Activated CD4-positive, alpha-beta T cell treated with anti-CD3 and anti-CD28 coated beads, Interleukin-2, amount 10 ng/mL, durations not matched to agents 24 days and 14 days (primary cell): ENCODE data around the gene FARP1. TPM values are rescaled to one million over a fixed set of nuclear protein-coding genes. Genes with fewer than 3 reads are reported as not detected.
"Not testable (repeated sequence)": the region's sequence is repeated elsewhere in the genome, so short reads cannot be mapped to it uniquely, and the experiment has no call there.

ENCODE experiments used
- DNase-seq: peaks from one replicate; pipeline ENCODE4 v3.0.0; 2022
- H3K27ac Mint-ChIP-seq: one replicate; pipeline ENCODE4 v1.8.0; 2022; ENCODE audit warnings: mild to moderate bottlenecking, mixed read lengths
- H3K27me3 Mint-ChIP-seq: one replicate; pipeline ENCODE4 v1.8.0; 2022; ENCODE audit warnings: mixed read lengths
- H3K36me3 Mint-ChIP-seq: one replicate; pipeline ENCODE4 v1.8.0; 2022; ENCODE audit warnings: low read depth, mild to moderate bottlenecking, mixed read lengths
- H3K4me1 Mint-ChIP-seq: one replicate; pipeline ENCODE4 v1.8.0; 2021; ENCODE audit warnings: mixed read lengths
- H3K4me3 Mint-ChIP-seq: one replicate; pipeline ENCODE4 v1.8.0; 2022; ENCODE audit warnings: mild to moderate bottlenecking, moderate library complexity, mixed read lengths
- H3K9me3 Mint-ChIP-seq: one replicate; pipeline ENCODE4 v1.8.0; 2021; ENCODE audit warnings: mixed read lengths
- intact Hi-C: fragments of 100-400 bp; cut with micrococcal nuclease; formaldehyde crosslinking; loops from one replicate; pipeline ENCODE4 v1.15.1; 2023
- total RNA-seq: library from RNA; stranded (reverse); gene quantifications from 2 replicates; pipeline ENCODE4 v1.2.3, GENCODE V29; 2022

The FARP1 gene
- total RNA-seq, 1 donor from 2014 or later, result 0.37 TPM

DNA sequence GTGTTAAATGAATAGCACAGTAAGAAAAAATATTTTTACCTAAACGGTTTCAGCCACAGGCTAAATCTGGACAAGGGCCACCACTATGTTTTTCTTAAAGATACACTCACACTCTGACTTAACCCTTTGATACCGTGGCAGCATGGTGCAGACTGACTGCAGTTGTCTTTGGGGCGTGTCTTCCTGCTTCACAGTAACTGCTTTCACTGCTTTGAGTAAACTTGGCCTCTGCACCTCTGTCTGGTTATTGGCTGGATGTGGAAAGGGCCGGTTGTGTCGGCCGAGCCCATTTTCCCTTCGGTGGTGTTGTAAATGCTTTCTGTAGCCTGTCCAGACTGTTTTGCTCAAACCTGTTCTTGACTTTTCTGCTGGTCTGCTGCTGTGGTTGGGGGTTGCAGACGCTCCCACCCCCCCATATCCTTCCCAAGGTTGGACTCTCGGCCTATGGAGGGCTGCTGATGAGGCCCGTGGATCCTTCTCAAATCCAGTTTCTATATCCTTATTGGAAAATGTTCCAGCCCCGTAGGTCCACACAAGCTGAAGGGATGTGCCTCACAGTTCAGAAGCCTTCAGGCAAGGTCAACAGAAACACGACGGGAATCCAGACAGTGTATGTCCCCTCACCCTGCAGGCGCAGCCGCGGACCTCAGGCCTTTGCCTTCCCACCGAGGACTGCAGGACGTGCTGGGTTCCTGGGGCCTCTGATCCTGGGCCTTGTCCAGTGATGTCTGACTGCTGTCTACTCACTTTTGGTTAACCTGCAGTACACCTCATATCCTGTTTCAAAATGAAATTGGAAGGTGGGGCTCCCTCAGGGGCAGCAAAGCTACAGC is 124.4 kb downstream of the FARP1 start:
- Mint-ChIP-seq H3K27ac (no peak overlapping the region), H3K27me3 (no peaks in the 10 kb centered on the region), H3K9me3 (no peaks in the 10 kb centered on the region), H3K36me3 (no peaks in the 10 kb centered on the region), H3K4me1 (no peaks in the 10 kb centered on the region), H3K4me3 (no peak overlapping the region)
- no peak for DNase-seq
- intact Hi-C loops, result no loop called here

DNA sequence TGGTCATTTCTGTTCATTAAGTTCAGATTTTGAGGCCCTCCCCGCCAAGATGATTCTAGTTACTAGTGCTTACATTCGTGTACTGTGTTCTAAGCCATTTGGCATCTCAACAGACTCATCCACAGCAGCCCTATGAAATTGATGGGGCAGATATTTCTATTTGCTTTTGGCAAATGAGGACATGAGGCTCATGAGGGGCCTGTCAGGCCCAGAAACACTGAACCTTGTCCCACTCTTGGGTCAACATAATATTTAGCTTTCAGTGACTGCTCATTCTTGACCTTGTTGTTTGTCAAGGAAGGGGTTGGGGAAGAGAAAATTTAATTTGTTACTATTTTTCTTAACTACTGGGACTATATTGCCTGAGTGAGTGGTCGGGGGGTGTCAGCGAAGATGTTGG is 126.5 kb downstream of the FARP1 start:
- no peak overlapping the region for H3K27ac Mint-ChIP-seq
- DNase-seq, result no peak
- no peaks in the 10 kb centered on the region for H3K9me3 Mint-ChIP-seq
- no peaks in the 10 kb centered on the region for H3K4me1 Mint-ChIP-seq
- no peak overlapping the region for H3K4me3 Mint-ChIP-seq
- H3K27me3 Mint-ChIP-seq, result no peaks in the 10 kb centered on the region
- intact Hi-C loops, result no loop called here
- no peaks in the 10 kb centered on the region for H3K36me3 Mint-ChIP-seq

DNA sequence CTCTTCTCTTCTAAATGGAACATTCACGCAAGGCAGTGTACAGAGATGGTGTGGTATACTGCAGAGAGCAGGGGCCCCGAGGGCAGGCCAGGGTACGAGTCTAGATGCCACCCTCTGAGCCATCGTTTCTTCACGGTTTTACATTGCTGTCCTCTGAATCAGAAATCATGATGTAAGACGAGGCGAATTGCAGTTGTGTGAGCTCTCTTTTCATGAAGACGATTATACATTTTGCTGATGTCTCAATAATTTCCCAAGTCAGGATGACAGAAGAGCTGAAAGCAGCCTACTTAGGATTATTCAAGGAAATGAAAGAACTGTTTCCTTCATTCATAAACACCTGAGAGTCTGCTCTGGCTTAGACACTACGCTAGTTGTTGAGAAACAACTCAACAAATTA is 127.9 kb downstream of the FARP1 start:
- peaks cover 2% of the 10 kb centered on the region for H3K27me3 Mint-ChIP-seq
- no peaks in the 10 kb centered on the region for H3K9me3 Mint-ChIP-seq
- no peaks in the 10 kb centered on the region for H3K36me3 Mint-ChIP-seq

DNA sequence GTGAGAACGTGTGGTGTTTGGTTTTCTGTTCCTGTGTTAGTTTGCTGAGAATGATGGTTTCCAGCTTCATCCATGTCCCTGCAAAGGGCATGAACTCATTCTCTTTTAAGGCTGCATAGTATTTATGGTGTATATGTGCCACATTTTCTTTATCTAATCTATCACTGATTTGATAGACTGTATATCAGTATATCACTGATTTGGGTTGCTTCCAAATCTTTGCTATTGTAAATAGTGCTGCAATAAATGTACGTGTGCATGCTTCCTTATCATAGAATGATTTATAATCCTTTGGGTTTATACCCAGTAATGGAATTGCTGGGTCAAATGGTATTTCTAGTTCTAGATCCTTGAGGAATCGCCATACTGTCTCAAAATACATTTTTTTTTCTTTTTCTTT is 128.8 kb downstream of the FARP1 start:
- H3K27ac Mint-ChIP-seq, H3K36me3 Mint-ChIP-seq, intact Hi-C loops, H3K4me1 Mint-ChIP-seq, DNase-seq, H3K9me3 Mint-ChIP-seq, H3K4me3 Mint-ChIP-seq, H3K27me3 Mint-ChIP-seq: not testable (repeated sequence)

More for the DNA sequence above, 127.9 kb downstream of the FARP1 start:
- Mint-ChIP-seq H3K27ac (no peak overlapping the region), H3K4me3 (no peak overlapping the region), H3K4me1 (no peaks in the 10 kb centered on the region)
- intact Hi-C loops, result no loop called here
- no peak for DNase-seq

DNA sequence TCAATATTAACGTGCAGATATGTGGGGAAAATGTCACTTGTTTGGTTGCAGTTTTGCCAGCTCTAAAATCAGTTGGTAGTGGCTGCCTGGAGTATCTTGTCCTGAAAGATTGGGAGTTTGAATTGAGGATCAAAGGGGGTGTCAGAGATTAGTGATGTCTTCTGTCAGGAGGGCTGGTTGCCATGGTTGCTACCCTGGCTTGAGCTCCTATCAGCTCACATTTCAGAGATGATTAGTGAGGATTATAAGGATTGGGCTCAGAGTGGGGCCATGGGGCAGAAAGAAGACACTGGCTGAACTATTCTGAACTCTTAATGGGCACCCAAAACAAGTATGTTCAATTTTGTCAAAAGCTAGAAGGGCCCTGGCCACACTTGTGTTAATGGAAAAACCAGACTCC is 129.7 kb downstream of the FARP1 start:
- no peaks in the 10 kb centered on the region for H3K9me3 Mint-ChIP-seq
- peaks cover 5% of the 10 kb centered on the region for H3K27me3 Mint-ChIP-seq
- no peak overlapping the region for H3K4me3 Mint-ChIP-seq
- no peak for DNase-seq
- H3K27ac Mint-ChIP-seq, result no peak overlapping the region
- intact Hi-C loops, result no loop called here
- no peaks in the 10 kb centered on the region for H3K4me1 Mint-ChIP-seq
- no peaks in the 10 kb centered on the region for H3K36me3 Mint-ChIP-seq

DNA sequence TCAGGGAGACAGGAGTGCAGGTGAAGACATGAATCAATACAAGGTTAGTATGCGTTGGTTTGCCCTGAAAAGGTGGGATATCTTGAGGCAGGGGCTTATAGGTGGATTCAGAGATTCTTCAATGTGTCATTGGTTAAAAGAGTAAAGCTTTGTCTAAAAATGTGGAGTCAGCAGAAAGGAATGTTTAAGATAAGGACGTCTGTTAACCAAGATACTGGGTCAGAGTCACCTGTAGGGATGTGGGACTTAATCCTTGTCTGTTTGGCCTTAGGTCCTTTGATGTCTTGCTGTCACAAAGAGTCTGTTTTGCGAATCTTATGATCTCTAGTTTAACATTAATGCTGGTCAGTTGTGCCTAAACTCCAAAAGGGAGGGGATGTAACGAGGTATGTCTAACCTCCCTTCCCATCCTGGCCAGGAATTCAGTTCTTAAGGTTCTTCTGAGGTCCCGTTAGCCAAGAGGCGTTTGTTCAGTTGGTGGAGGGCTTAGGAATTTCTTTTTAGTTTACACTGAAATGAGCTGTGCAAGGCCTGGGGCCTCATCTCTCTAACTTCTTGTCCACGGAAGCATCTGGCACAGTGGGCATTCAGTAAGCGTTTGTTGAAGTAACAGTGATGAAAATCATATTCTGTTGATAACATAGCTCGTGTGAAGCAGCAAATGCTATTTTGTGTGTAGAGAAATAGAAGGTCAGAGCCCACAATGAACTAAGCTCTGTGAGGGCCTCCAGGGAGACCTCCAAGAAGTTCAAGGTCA is 130.4 kb downstream of the FARP1 start:
- intact Hi-C loops, result no loop called here
- H3K27me3 Mint-ChIP-seq, result peaks cover 5% of the 10 kb centered on the region
- H3K4me3 Mint-ChIP-seq, result no peak overlapping the region
- H3K9me3 Mint-ChIP-seq, result no peaks in the 10 kb centered on the region
- no peak overlapping the region for H3K27ac Mint-ChIP-seq
- DNase-seq, result no peak
- H3K4me1 Mint-ChIP-seq, result no peaks in the 10 kb centered on the region
- H3K36me3 Mint-ChIP-seq, result no peaks in the 10 kb centered on the region

DNA sequence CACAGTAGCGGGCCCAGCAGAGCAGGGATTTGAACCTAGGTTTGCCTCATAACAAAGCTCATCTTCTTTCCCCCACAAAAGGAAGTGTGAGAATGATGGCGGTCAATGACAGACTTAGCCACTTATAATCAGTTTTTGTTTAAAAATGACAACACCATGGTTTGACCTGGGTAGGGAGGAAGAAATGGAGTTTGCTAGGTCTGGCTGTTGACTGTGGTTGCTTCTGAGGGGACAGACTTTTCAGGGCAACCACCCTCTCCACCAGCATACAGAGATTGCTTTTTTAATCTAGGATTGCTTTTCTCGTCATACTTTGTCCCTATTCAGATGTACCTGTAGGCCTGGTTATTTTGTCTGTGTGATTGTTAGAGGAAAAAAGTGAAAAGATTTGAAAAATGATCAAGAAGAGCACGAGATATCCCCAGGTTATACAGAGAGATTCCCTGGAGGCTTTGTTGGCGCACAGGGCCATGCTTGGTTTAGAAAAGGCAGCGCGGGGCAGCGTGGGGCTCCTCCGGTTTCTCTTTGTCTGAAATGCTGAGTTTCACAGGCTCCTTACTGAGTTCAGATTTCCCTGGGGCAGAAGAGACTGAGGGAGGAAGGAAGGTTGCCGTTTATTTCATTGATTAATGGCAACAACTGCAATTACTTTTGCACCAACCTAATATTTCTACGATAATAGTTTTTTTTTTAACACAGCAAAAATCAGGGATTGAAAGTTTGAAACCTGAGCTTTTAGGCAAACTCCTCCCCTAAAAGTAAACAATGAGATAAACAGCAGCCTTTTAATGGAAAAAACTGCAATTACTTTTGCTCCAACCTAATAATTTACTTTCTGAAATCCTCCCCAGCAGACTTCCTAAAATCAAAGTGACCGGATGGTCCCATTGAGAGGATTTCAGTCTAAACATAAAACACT is 131.2 kb downstream of the FARP1 start:
- H3K9me3 Mint-ChIP-seq, result no peaks in the 10 kb centered on the region
- no peaks in the 10 kb centered on the region for H3K4me1 Mint-ChIP-seq
- peaks cover 5% of the 10 kb centered on the region for H3K27me3 Mint-ChIP-seq
- intact Hi-C loops, result no loop called here
- no peak overlapping the region for H3K27ac Mint-ChIP-seq
- H3K4me3 Mint-ChIP-seq, result no peak overlapping the region
- no peak for DNase-seq
- H3K36me3 Mint-ChIP-seq, result no peaks in the 10 kb centered on the region

DNA sequence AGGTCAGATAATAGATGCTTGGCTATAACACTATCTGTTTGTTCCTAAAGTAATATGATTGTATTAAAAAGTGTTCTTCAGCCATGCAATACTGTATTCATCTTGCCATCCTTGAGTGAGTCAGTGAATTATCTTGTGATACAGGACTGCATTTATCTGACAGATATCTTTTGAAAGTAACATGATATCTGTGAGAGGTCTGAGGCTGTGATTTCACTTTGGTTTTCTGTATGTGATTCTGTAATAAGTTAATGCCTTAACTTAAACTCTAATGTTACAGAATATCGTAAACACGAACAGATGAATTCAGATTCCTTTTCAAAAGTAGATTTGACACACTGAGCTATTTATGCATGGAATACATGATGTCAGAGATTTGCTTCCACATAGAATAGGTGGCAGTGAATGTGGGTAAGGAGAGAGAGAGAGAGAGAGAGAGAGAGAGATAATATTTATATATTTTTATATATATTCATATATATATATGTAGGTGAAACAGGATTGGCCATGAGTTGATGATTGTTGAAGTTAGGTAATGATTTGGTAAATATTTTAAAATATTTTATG is 132.1 kb downstream of the FARP1 start:
- H3K27ac Mint-ChIP-seq, result no peak overlapping the region
- no peak for DNase-seq
- H3K27me3 Mint-ChIP-seq, result peaks cover 5% of the 10 kb centered on the region
- H3K4me1 Mint-ChIP-seq, result no peaks in the 10 kb centered on the region
- H3K9me3 Mint-ChIP-seq, result no peaks in the 10 kb centered on the region
- H3K4me3 Mint-ChIP-seq, result no peak overlapping the region
- no peaks in the 10 kb centered on the region for H3K36me3 Mint-ChIP-seq
- intact Hi-C loops, result no loop called here

DNA sequence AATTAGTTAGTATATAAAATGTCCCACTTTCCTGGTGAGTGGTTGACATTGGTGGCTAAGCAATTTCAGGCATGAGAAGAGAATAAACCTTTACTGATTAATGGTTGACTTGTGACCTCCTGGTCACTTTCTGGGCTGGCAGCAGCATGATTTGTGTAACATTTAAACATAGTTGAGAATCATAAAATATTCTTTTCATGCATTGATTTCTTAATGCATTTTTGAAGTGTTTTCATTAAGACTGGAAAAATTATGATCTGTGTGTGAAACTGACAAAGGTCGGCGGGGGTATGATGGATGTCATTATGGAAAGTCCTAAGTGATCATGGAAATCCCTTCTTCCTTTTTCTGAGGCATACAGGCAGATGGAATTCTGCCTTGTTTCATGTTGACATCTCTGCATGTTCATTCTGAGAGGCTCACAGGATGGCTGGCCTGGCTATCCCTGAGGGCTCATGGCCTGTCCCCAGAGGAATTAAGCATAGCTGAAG is 132.8 kb downstream of the FARP1 start:
- Mint-ChIP-seq H3K27me3 (peaks cover 5% of the 10 kb centered on the region), H3K4me3 (no peak overlapping the region), H3K36me3 (no peaks in the 10 kb centered on the region), H3K4me1 (no peaks in the 10 kb centered on the region), H3K27ac (no peak overlapping the region), H3K9me3 (no peaks in the 10 kb centered on the region)
- intact Hi-C loops, result no loop called here
- no peak for DNase-seq

DNA sequence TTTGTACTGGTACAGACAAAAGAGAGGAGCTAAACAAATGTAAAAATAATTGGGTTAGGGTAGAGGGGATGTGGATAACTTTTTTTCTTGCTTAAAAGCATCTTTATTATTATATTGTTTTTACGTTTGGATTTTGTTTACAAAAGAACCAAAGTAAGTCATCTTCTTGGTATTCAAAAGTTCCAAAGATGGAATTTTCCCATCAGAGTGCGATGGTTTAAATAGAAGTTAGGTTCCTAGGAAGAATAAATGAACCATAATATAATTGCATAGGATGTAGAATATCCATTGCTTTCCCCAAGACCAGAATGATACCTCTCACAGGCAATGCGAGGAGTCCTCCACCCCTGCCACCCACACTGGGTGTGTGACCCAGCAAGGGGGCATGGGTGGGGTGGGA is 133.6 kb downstream of the FARP1 start:
- Mint-ChIP-seq H3K27ac (no peak overlapping the region), H3K36me3 (no peaks in the 10 kb centered on the region), H3K4me3 (no peak overlapping the region), H3K27me3 (peaks cover 5% of the 10 kb centered on the region), H3K9me3 (no peaks in the 10 kb centered on the region), H3K4me1 (no peaks in the 10 kb centered on the region)
- DNase-seq, result no peak
- intact Hi-C loops, result no loop called here

DNA sequence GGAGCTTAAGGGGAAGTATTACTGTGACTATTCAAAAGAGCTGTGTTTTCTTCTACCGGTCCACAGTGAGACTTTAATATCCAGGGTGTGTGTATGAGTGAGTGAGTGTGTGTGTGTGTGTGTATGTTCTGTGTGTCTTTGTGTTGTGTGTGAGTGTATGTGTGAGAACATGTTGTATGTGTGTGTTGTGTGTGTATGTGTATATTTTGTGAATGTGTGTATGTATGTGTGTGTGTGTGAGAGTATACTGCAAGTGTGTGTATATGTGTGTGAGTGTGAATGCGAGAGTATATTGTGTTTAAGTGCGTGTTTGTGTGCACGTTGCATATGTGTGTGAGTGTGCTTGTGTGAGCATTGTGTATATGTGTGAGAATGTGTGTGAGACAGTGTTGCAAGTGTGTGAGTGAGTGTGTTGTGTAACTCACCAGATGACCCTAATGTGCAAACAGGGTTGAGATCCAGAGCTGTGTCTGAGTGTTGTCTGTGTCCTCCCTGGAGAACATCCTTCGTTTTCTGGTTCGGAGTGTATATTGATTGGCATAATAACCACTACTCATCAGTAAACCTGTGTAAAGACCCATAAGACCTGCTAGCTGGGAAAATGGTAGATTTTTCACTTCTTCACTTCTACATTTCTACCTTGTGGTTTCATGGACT is 135.3 kb downstream of the FARP1 start:
- no peak for DNase-seq
- Mint-ChIP-seq H3K36me3 (no peaks in the 10 kb centered on the region), H3K27ac (no peak overlapping the region), H3K9me3 (no peaks in the 10 kb centered on the region), H3K27me3 (peaks cover 5% of the 10 kb centered on the region), H3K4me3 (no peak overlapping the region), H3K4me1 (no peaks in the 10 kb centered on the region)
- intact Hi-C loops, result no loop called here

DNA sequence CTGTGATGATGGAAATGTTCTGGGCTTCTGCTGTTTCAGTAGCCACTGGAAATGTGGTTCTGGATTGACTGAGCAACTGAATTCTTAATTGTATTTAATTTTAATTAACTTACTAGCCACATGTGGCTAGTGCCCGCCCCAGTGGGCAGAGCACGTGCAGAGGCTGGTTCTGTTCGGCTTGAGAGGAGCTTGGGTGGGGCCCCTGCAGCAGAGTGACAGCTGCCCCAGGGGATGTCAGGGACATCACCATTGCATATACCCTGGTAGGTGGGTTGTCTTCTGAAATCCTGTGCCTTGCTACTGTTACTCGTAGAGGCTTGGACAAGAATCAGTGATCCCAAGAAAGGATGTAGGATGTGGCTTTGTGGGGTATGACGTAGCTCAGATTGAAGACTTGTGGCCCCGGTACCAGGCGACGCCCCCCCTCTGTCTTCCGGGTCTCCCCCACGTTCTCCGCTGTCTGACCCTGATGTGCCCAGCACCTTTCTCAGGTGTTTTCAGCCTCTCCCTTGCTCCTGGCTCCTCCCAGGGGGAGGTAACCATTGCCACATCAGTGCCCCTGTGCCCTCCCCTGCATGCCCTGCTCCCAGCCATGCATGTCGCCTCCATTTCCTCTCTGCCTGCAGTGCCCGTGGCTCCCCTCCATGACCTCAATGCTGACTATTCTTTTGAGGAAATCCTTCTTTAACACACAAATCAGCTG is 136.7 kb downstream of the FARP1 start:
- DNase-seq, result peak; percentile 58
- no peaks in the 10 kb centered on the region for H3K9me3 Mint-ChIP-seq
- intact Hi-C loops, result no loop called here
- no peaks in the 10 kb centered on the region for H3K36me3 Mint-ChIP-seq
- H3K27ac Mint-ChIP-seq, result no peak overlapping the region
- no peaks in the 10 kb centered on the region for H3K4me1 Mint-ChIP-seq
- peaks cover 5% of the 10 kb centered on the region for H3K27me3 Mint-ChIP-seq
- H3K4me3 Mint-ChIP-seq, result peak overlapping the region; percentile 18

DNA sequence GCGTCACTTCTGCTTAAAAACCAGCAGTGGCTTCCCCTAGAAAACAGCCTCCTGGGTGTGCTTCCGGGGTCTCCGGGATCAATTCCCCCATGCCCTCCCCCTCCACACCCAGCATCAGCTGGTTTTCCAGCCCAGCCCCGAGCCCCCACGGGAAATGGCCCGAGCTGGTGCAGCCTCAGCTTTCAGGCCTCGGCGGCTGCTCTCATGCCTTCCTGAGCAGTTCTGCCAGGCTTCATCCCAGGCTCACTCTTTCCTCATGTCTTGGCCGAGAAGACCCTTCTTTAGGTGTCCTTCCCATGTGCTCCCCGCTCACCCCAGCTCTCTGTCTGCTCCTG is 137.2 kb downstream of the FARP1 start:
- Mint-ChIP-seq H3K27ac (no peak overlapping the region), H3K4me1 (no peaks in the 10 kb centered on the region)
- intact Hi-C loops, result no loop called here

More for the DNA sequence above, 137.2 kb downstream of the FARP1 start:
- DNase-seq, result no peak
- H3K36me3 Mint-ChIP-seq, result no peaks in the 10 kb centered on the region
- H3K4me3 Mint-ChIP-seq, result peak overlapping the region; percentile 18
- H3K9me3 Mint-ChIP-seq, result no peaks in the 10 kb centered on the region
- peaks cover 4% of the 10 kb centered on the region for H3K27me3 Mint-ChIP-seq
